Lower leg skin (tissue), 3 donors: ENCODE results near the gene UGT1A8.

ENCODE experiments used
- POLR2A ChIP-seq, 2 donors: fragments of 450-650 bp; IDR thresholded peaks; one replicate each; pipeline ENCODE4 v1.6.1; 2016 to 2017; ENCODE audit warnings: antibody characterized with exemption in 2 of 2, mild to moderate bottlenecking in 1 of 2, moderate library complexity in 1 of 2
- TF ChIP-seq, protein P1 (sequence below), 3 donors: fragments of 450-650 bp; IDR thresholded peaks; one replicate each; pipeline ENCODE4 v1.5.1; 2016; ENCODE audit warnings: antibody characterized with exemption in 3 of 3, mild to moderate bottlenecking in 3 of 3, moderate library complexity in 2 of 3

DNA sequence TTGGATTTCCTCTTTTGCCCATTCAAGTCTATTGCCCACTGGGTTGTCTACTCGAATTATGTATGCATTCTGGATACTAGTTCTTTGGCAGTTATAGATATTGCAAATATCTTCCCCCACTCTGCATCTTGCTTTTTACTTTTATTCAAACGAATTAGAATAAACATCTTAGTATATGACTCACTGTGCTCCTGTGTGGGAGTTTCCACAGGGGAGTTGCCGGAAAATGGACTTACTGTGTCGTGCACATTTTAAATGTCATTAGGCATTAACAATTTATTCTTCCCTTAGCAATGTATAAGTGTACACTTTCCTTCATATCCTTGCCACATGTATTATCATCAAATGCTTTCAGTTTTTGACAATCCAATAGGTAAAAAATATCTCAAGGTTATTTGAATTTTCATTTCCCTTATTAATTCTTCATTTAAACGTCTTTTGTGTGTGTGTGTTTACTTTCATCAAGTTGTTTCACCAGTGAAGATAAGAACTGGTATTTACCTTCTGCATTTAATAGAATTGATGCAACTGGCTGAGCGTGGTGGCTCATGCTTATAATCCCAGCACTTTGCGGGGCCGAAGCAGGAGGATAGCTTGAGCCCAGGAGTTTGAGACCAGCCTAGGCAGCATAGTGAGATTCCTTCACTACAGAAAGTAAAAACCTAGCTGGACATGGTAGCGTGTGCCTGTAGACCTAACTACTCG lies 90.7 kb downstream of the UGT1A8 start:
- TF ChIP-seq, protein P1, sequence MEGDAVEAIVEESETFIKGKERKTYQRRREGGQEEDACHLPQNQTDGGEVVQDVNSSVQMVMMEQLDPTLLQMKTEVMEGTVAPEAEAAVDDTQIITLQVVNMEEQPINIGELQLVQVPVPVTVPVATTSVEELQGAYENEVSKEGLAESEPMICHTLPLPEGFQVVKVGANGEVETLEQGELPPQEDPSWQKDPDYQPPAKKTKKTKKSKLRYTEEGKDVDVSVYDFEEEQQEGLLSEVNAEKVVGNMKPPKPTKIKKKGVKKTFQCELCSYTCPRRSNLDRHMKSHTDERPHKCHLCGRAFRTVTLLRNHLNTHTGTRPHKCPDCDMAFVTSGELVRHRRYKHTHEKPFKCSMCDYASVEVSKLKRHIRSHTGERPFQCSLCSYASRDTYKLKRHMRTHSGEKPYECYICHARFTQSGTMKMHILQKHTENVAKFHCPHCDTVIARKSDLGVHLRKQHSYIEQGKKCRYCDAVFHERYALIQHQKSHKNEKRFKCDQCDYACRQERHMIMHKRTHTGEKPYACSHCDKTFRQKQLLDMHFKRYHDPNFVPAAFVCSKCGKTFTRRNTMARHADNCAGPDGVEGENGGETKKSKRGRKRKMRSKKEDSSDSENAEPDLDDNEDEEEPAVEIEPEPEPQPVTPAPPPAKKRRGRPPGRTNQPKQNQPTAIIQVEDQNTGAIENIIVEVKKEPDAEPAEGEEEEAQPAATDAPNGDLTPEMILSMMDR (IDR thresholded peaks at IDR 0.05): no peak
- TF ChIP-seq POLR2A (IDR thresholded peaks at IDR 0.05): no peak
